H1 (cell line): ENCODE results near the gene ACAD10. TPM values are rescaled to one million over a fixed set of nuclear protein-coding genes. Genes with fewer than 3 reads are reported as not detected.
"Not testable (repeated sequence)": the region's sequence is repeated elsewhere in the genome, so short reads cannot be mapped to it uniquely, and the experiment has no call there.

Experiments
- CTCF ChIA-PET: fragments of 300-600 bp; sonication (Branson Sonifier 250); formaldehyde crosslinking; loops from one replicate; lab custom pipeline; 2021; ENCODE audit not compliant: partially characterized antibody; lab: Charles Lee
- POLR2A ChIA-PET: fragments of 300-600 bp; sonication (Branson Sonifier 250); formaldehyde crosslinking; loops from one replicate; lab custom pipeline; 2021; ENCODE audit warnings: inconsistent platforms; ENCODE audit not compliant: partially characterized antibody; lab: Charles Lee
- DNase-seq, 2 experiments: peaks; one replicate each; pipeline versions ENCODE4 v3.0.0 to v3.0.0-alpha.2; 2010 to 2022; ENCODE audit warnings: low spot score in 2 of 2, low read depth in 1 of 2, mixed read lengths in 1 of 2
- FAIRE-seq: peaks from 2 replicates; lab custom pipeline; 2011; peaks lifted over from hg19 to GRCh38; lab: Jason Lieb, UNC
- H2AFZ ChIP-seq: 2 replicates; pipeline ENCODE4 v1.8.1; 2012; ENCODE audit warnings: low read length, inconsistent platforms
- H2AK5ac ChIP-seq: 2 replicates; pipeline ENCODE4 v1.6.1; 2013; ENCODE audit warnings: low read depth, low read length
- H2BK120ac ChIP-seq: replicated peaks from 2 replicates; pipeline ENCODE3; 2013; ENCODE audit warnings: low read depth, low read length, inconsistent platforms
- H2BK12ac ChIP-seq: 2 replicates; pipeline ENCODE4 v1.6.1; 2013; ENCODE audit warnings: low read depth, low read length
- H2BK15ac ChIP-seq: 2 replicates; pipeline ENCODE4 v1.6.1; 2013; ENCODE audit warnings: low read length
- H2BK20ac ChIP-seq: 2 replicates; pipeline ENCODE4 v1.6.1; 2013; ENCODE audit warnings: low read length
- H2BK5ac ChIP-seq: 2 replicates; pipeline ENCODE4 v1.6.1; 2013; ENCODE audit warnings: low read depth, low read length
- H3K14ac ChIP-seq: 2 replicates; pipeline ENCODE4 v1.6.1; 2013; ENCODE audit warnings: inconsistent platforms; ENCODE audit not compliant: insufficient read length
- H3K18ac ChIP-seq: 2 replicates; pipeline ENCODE4 v1.6.1; 2013; ENCODE audit warnings: low read length; ENCODE audit errors: extremely low read depth
- H3K23ac ChIP-seq: 2 replicates; pipeline ENCODE4 v1.6.1; 2013; ENCODE audit warnings: inconsistent platforms; ENCODE audit not compliant: insufficient read length
- H3K23me2 ChIP-seq: 2 replicates; pipeline ENCODE4 v1.6.1; 2013; ENCODE audit warnings: low read depth, low read length
- H3K27ac ChIP-seq: 2 replicates; pipeline ENCODE4 v1.6.1; 2011; ENCODE audit warnings: low read depth, low read length, inconsistent platforms
- H3K27me3 ChIP-seq, 4 experiments: replicated peaks in 1 of 4; 1 replicate in 1 of 4; 2 replicates in 3 of 4; pipeline versions ENCODE4 v1.6.1 to v1.8.1; 2011 to 2013; ENCODE audit warnings: low read length in 3 of 4, mild to moderate bottlenecking in 3 of 4, inconsistent platforms in 2 of 4, mixed read lengths in 2 of 4, moderate library complexity in 1 of 4; ENCODE audit not compliant: control insufficient read depth in 3 of 4, insufficient read depth in 3 of 4; ENCODE audit errors: extremely low read depth in 1 of 4
- H3K36me3 ChIP-seq, 4 experiments: 2 replicates each; pipeline versions ENCODE4 v1.6.1 to v1.8.1; 2011 to 2013; ENCODE audit warnings: mild to moderate bottlenecking in 4 of 4, low read length in 3 of 4, moderate library complexity in 2 of 4, control low read depth in 1 of 4, inconsistent platforms in 1 of 4; ENCODE audit not compliant: insufficient read depth in 4 of 4, control insufficient read depth in 2 of 4
- H3K4ac ChIP-seq: replicated peaks from 2 replicates; pipeline ENCODE3; 2013; ENCODE audit warnings: low read length, low read depth, mixed read lengths, inconsistent platforms; ENCODE audit not compliant: insufficient read length
- H3K4me1 ChIP-seq, 4 experiments: replicated peaks in 1 of 4; 1 replicate in 1 of 4; 2 replicates in 3 of 4; pipeline versions ENCODE4 v1.6.1 to v1.8.1; 2011 to 2013; ENCODE audit warnings: low read length in 3 of 4, inconsistent platforms in 2 of 4, mixed read lengths in 1 of 4; ENCODE audit not compliant: insufficient read depth in 4 of 4, control insufficient read depth in 3 of 4
- H3K4me2 ChIP-seq, 2 experiments: 2 replicates each; pipeline versions ENCODE4 v1.6.1 to v1.8.1; 2011 to 2013; ENCODE audit warnings: low read depth in 2 of 2, low read length in 2 of 2, control low read depth in 1 of 2, inconsistent platforms in 1 of 2, mild to moderate bottlenecking in 1 of 2; ENCODE audit not compliant: insufficient read depth in 1 of 2
- H3K4me3 ChIP-seq, 4 experiments: fragments of 200-600, 300-600 bp in 1 of 4; sonication (generic), shearing (Covaris generic), sonication (Bioruptor Twin) in 1 of 4; 2 replicates each; pipeline versions ENCODE4 v1.5.1 to v1.8.1; 2011 to 2016; ENCODE audit warnings: low read length in 4 of 4, low read depth in 3 of 4, control low read depth in 2 of 4, inconsistent platforms in 2 of 4, mild to moderate bottlenecking in 2 of 4, mixed read lengths in 1 of 4, moderate library complexity in 1 of 4; ENCODE audit not compliant: insufficient read depth in 2 of 4; ENCODE audit errors: extremely low read depth in 1 of 4
- H3K56ac ChIP-seq: replicated peaks from 2 replicates; pipeline ENCODE3; 2013; ENCODE audit warnings: low read depth, mild to moderate bottlenecking, mixed read lengths, low read length, inconsistent platforms; ENCODE audit not compliant: insufficient read length
- H3K79me1 ChIP-seq: 2 replicates; pipeline ENCODE4 v1.6.1; 2013; ENCODE audit warnings: low read depth, low read length, control low read depth
- H3K79me2 ChIP-seq, 2 experiments: 2 replicates each; pipeline versions ENCODE4 v1.6.1 to v1.8.1; 2012 to 2013; ENCODE audit warnings: low read length in 2 of 2, mild to moderate bottlenecking in 2 of 2, inconsistent platforms in 1 of 2; ENCODE audit not compliant: insufficient read depth in 2 of 2, control insufficient read depth in 1 of 2
- H3K9ac ChIP-seq, 4 experiments: replicated peaks in 1 of 4; 1 replicate in 1 of 4; 2 replicates in 3 of 4; pipeline versions ENCODE4 v1.6.1 to v1.8.1; 2011 to 2013; ENCODE audit warnings: low read depth in 3 of 4, low read length in 3 of 4, control low read depth in 2 of 4, mild to moderate bottlenecking in 2 of 4, moderate library complexity in 2 of 4, inconsistent platforms in 1 of 4; ENCODE audit errors: extremely low read depth in 1 of 4
- H3K9me3 ChIP-seq, 2 experiments: 2 replicates each; pipeline versions ENCODE4 v1.6.1 to v1.8.1; 2012 to 2013; ENCODE audit warnings: mild to moderate bottlenecking in 2 of 2, moderate library complexity in 2 of 2, control low read depth in 1 of 2, inconsistent platforms in 1 of 2, low read depth in 1 of 2, low read length in 1 of 2, mixed read lengths in 1 of 2; ENCODE audit not compliant: insufficient read depth in 2 of 2
- H4K20me1 ChIP-seq, 2 experiments: replicated peaks in 1 of 2; 2 replicates each; pipeline versions ENCODE3 to v1.8.1; 2011 to 2013; ENCODE audit warnings: inconsistent platforms in 2 of 2, low read length in 2 of 2, mild to moderate bottlenecking in 1 of 2; ENCODE audit not compliant: insufficient read depth in 2 of 2, control insufficient read depth in 1 of 2
- H4K5ac ChIP-seq: 2 replicates; pipeline ENCODE4 v1.6.1; 2013; ENCODE audit warnings: low read length, low read depth, mixed read lengths, inconsistent platforms; ENCODE audit not compliant: insufficient read length
- H4K8ac ChIP-seq: 2 replicates; pipeline ENCODE4 v1.8.0; 2013; ENCODE audit warnings: mild to moderate bottlenecking, moderate library complexity, low read length, inconsistent platforms; ENCODE audit not compliant: insufficient read depth; ENCODE audit errors: extremely low read depth
- H4K91ac ChIP-seq: replicated peaks from 2 replicates; pipeline ENCODE3; 2013; ENCODE audit warnings: low read length, mixed read lengths, inconsistent platforms; ENCODE audit not compliant: insufficient read length
- CEBPB ChIP-seq: IDR thresholded peaks from 2 replicates; pipeline ENCODE4 v1.6.1; 2012; ENCODE audit warnings: low read depth, low read length
- WGBS, 2 experiments: shearing (Covaris generic) in 1 of 2; methylation state at CpG; one replicate each; pipeline versions ENCODE4 v1.1.6 to v1.1.7; 2013 to 2015; ENCODE audit warnings: low lambda C conversion rate in 2 of 2, mixed read lengths in 2 of 2, inconsistent platforms in 1 of 2, low coverage in 1 of 2, missing lambda C conversion rate in 1 of 2; ENCODE audit not compliant: insufficient replicate concordance in 2 of 2, insufficient coverage in 1 of 2, insufficient read length in 1 of 2; ENCODE audit errors: extremely low coverage in 1 of 2, missing lambda C conversion rate in 1 of 2; 5-methylcytosine and 5-hydroxymethylcytosine counted together
- polyA plus RNA-seq, 7 experiments: library from polyadenylated mRNA; depleted of rRNA in 3 of 7; stranded (reverse) in 5 of 7; unstranded in 2 of 7; fragments of >200 nt in 5 of 7; fragments of 200-250 nt in 2 of 7; gene quantifications; 1 replicate in 5 of 7; 2 replicates in 1 of 7; 4 replicates in 1 of 7; pipeline versions ENCODE4 v1.2.1 to v1.2.3, GENCODE V29; 2011 to 2013; ENCODE audit warnings: missing spikeins in 2 of 7, mixed read lengths in 2 of 7
- total RNA-seq: library from RNA; stranded (reverse); fragmentation: NEBNext Ultra II Directional; extraction: Animal tissue kit (Norgen Biotek cat#: 25700); gene quantifications from 2 replicates; pipeline ENCODE4 v1.2.1, GENCODE V29; 2021

Gene ACAD10
- total and polyA plus RNA-seq, 2 of the 8 experiments (the other 6 are each of a cell fraction or from before 2014, with no cell fraction given) = 17.3 to 23.3 TPM

- CTCF ChIA-PET = interaction anchor here (0.6 kb wide), 1 partner anchor 116 kb away, joined by 3 read pairs; no protein-coding TSS in a partner anchor
- H3K4me3 ChIP-seq, H3K27ac ChIP-seq, POLR2A ChIA-PET, H3K79me2 ChIP-seq, H3K9ac ChIP-seq, H4K5ac ChIP-seq, H2BK15ac ChIP-seq, H3K27me3 ChIP-seq, H3K79me1 ChIP-seq, H3K23ac ChIP-seq, DNase-seq, H3K36me3 ChIP-seq, H2AFZ ChIP-seq, H3K14ac ChIP-seq, H3K56ac ChIP-seq, H4K8ac ChIP-seq, H2BK5ac ChIP-seq, H3K4me1 ChIP-seq, H4K91ac ChIP-seq, H3K23me2 ChIP-seq, H4K20me1 ChIP-seq, H3K4ac ChIP-seq, H2AK5ac ChIP-seq, H2BK20ac ChIP-seq, H2BK120ac ChIP-seq, H3K4me2 ChIP-seq, FAIRE-seq, H3K9me3 ChIP-seq, H3K18ac ChIP-seq, H2BK12ac ChIP-seq: not testable (repeated sequence)
- WGBS, 2 experiments = 92 to 100% methylated on average over 1 to 9 of the region's 9 CpGs
- 0 out of 2 replicates have a peak, but pooled peaks have one; percentile 11 for TF ChIP-seq CEBPB
Measured at GRCh38 chr12:111739524-111739923, 53.7 kb downstream of the ACAD10 start.
